GM19351 (cell line): ENCODE data around the gene HK3.

ENCODE experiments used
- ATAC-seq: cut with Tn5 transposase; IDR thresholded peaks from one replicate; pipeline ENCODE4 v1.9.1; 2021; ENCODE audit warnings: mild to moderate bottlenecking, moderate library complexity; ENCODE audit not compliant: unreplicated experiment

The HK3 gene

GRCh38 chr5:176902102-176902814 is 3.1 kb upstream of the HK3 start:
- no peak for ATAC-seq

GRCh38 chr5:176901260-176902101 is 2.3 kb upstream of the HK3 start:
- ATAC-seq, result peak; percentile 70

GRCh38 chr5:176900780-176901204 is 1.6 kb upstream of the HK3 start:
- ATAC-seq, result no peak

- no peak for ATAC-seq
Observed at GRCh38 chr5:176899946-176900779, 1.0 kb upstream of the HK3 start.

GRCh38 chr5:176897263-176897662 is 1.9 kb downstream of the HK3 start:
- no peak for ATAC-seq

- ATAC-seq, result no peak
Observed at GRCh38 chr5:176895831-176896230, 3.3 kb downstream of the HK3 start.

- ATAC-seq, result no peak
Observed at GRCh38 chr5:176894298-176894697, 4.8 kb downstream of the HK3 start.

- ATAC-seq, result no peak
Observed at GRCh38 chr5:176892663-176893062, 6.5 kb downstream of the HK3 start.

GRCh38 chr5:176891331-176891958 is 7.7 kb downstream of the HK3 start:
- no peak for ATAC-seq

- no peak for ATAC-seq
Observed at GRCh38 chr5:176890455-176891330, 8.5 kb downstream of the HK3 start.

- no peak for ATAC-seq
Observed at GRCh38 chr5:176889321-176890280, 9.5 kb downstream of the HK3 start.

GRCh38 chr5:176888865-176889165 is 10.3 kb downstream of the HK3 start:
- ATAC-seq, result no peak

- ATAC-seq, result no peak
Observed at GRCh38 chr5:176888016-176888864, 10.9 kb downstream of the HK3 start.

GRCh38 chr5:176887252-176887849 is 11.8 kb downstream of the HK3 start:
- ATAC-seq, result no peak

- no peak for ATAC-seq
Observed at GRCh38 chr5:176886336-176887251, 12.6 kb downstream of the HK3 start.

- no peak for ATAC-seq
Observed at GRCh38 chr5:176884571-176884890, 14.6 kb downstream of the HK3 start.
